Measurements from ENCODE around the gene COX10.

- no peak for TF ChIP-seq CTCF (conservative IDR thresholded peaks at IDR 0.05; ENCODE audit: low read depth, low read length)
- no peak for TF ChIP-seq EZH2 (IDR thresholded peaks at IDR 0.05; ENCODE audit: borderline replicate concordance, low read depth, low read length, poor library complexity, severe bottlenecking)
These were observed 134.8 kb downstream of the COX10 start for GRCh38 chr17:14204084-14204483.
